ENCODE measurements around the gene KIF5C. TPM values are rescaled to one million over a fixed set of nuclear protein-coding genes. Genes with fewer than 3 reads are reported as not detected.

KIF5C gene
- total and polyA plus RNA-seq, 2 donors (not counting 1 experiment from before 2014, with no cell fraction given): 1.9 to 6.1 TPM

DNA sequence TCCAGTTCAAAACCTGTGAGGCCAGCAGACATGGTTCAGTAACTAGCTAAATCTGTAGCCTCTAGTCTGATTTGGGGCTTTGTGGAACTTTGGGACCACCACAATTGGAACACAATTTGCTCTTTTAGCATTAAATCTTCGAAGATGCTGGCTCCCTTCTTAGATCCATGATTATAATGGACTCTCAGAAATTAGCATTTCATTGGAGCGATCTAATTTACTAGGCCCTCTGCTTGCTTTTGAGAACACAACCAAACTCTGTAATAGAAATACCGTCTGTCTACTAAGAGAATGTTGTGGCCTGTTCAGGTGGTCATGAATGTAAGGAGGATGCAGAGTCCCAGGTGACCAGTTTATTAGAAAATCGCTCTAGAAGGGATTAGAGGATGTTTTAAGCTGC lies 93.3 kb downstream of the KIF5C start:
- Histone ChIP-seq H4K20me1 (ENCODE audit: control insufficient read depth, insufficient read depth, low read length, poor library complexity, severe bottlenecking) (no peaks in the 10 kb centered on the region), H3K9ac (ENCODE audit: low read length) (no peak overlapping the region), H2AFZ (ENCODE audit: insufficient read depth, low read depth, low read length, poor library complexity, severe bottlenecking) (no peak overlapping the region), H3K4me1 (ENCODE audit: control insufficient read depth in 2 of 2, insufficient read depth in 2 of 2, low read length in 2 of 2) (peaks cover 2 to 7% of the 10 kb centered on the region in 2 donors), H3K79me2 (ENCODE audit: control insufficient read depth, insufficient read depth, low read length) (no peaks in the 10 kb centered on the region), H3K27ac (ENCODE audit: low read length in 2 of 2) (no peak overlapping the region), H3K4me2 (replicated peaks; ENCODE audit: low read depth, low read length, poor library complexity, severe bottlenecking) (no peak overlapping the region), H3K27me3 (replicated peaks in 1 of 4; ENCODE audit: control extremely low read depth in 1 of 4, control insufficient read depth in 3 of 4, insufficient read depth in 4 of 4, low read length in 3 of 4) (peaks cover 0 to 3% (median 0%) of the 10 kb centered on the region in 4 experiments), H3K36me3 (replicated peaks in 1 of 2; ENCODE audit: control extremely low read depth in 1 of 2, control insufficient read depth in 1 of 2, extremely low read depth in 1 of 2, insufficient read depth in 2 of 2, low read length in 1 of 2) (no peaks in the 10 kb centered on the region), H3K4me3 (ENCODE audit: control extremely low read depth in 1 of 5, extremely low read depth in 1 of 5, insufficient read depth in 1 of 5, low read depth in 2 of 5, low read length in 4 of 5) (no peak overlapping the region), H3K9me3 (ENCODE audit: control extremely low read depth in 1 of 3, control insufficient read depth in 2 of 3, insufficient read depth in 1 of 3, low read length in 2 of 3) (no peaks in the 10 kb centered on the region)
- Mint-ChIP-seq H3K9me3 (ENCODE audit: insufficient read depth) (no peaks in the 10 kb centered on the region), H3K27me3 (no peaks in the 10 kb centered on the region), H3K4me3 (no peak overlapping the region), H3K27ac (no peak overlapping the region), H3K4me1 (peaks cover 13% of the 10 kb centered on the region)
- ATAC-seq (ENCODE audit: low read depth): no peak
- intact Hi-C loops (cut with micrococcal nuclease): no loop called here
- ChIA-PET POLR2A (no interaction called here), CTCF (no interaction called here)
- TF ChIP-seq EZH2 (IDR thresholded peaks at IDR 0.05; ENCODE audit: borderline replicate concordance, insufficient read depth, low read depth, low read length, poor library complexity, severe bottlenecking): no peak
- TF ChIP-seq, protein P1, sequence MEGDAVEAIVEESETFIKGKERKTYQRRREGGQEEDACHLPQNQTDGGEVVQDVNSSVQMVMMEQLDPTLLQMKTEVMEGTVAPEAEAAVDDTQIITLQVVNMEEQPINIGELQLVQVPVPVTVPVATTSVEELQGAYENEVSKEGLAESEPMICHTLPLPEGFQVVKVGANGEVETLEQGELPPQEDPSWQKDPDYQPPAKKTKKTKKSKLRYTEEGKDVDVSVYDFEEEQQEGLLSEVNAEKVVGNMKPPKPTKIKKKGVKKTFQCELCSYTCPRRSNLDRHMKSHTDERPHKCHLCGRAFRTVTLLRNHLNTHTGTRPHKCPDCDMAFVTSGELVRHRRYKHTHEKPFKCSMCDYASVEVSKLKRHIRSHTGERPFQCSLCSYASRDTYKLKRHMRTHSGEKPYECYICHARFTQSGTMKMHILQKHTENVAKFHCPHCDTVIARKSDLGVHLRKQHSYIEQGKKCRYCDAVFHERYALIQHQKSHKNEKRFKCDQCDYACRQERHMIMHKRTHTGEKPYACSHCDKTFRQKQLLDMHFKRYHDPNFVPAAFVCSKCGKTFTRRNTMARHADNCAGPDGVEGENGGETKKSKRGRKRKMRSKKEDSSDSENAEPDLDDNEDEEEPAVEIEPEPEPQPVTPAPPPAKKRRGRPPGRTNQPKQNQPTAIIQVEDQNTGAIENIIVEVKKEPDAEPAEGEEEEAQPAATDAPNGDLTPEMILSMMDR (IDR thresholded peaks at IDR 0.05): no peak
- 100% methylated on average over 1 of the region's 4 CpGs for WGBS (ENCODE audit: insufficient coverage)
- no peak for DNase-seq

DNA sequence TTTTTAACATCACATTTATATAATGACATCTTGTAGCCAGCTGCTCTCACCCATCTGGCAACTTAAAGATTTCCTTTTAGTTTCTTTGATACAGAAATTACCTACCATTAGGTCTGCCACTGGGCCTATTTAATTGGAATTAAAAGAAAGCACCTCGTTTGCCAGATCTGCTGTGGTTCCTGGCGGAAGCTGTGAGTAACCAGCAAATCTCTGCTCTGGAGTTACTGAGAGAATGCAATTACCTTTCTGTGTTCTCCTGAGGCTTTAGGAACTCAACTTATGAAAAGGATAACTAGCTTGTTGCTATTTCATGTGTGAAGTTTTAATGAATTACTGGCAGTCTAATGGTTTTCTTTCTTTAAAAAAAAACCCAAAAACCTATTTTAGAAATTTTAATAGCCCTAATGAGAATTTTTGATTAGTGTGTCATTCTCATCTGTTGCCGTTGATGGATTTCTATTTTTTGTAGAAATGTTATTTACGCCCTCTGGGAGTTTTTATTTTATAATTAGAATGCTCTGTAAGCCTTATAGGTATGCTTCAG lies 93.8 kb downstream of the KIF5C start:
- no peak overlapping the region for H3K4me2 ChIP-seq (replicated peaks; ENCODE audit: low read depth, low read length, poor library complexity, severe bottlenecking)
- H3K36me3 ChIP-seq (replicated peaks in 1 of 2; ENCODE audit: control extremely low read depth in 1 of 2, control insufficient read depth in 1 of 2, extremely low read depth in 1 of 2, insufficient read depth in 2 of 2, low read length in 1 of 2): no peaks in the 10 kb centered on the region
- no CpG with 5 or more reads among the region's 4 CpGs for WGBS (ENCODE audit: insufficient coverage)
- H3K4me3 Mint-ChIP-seq: no peak overlapping the region
- POLR2A ChIA-PET: no interaction called here
- intact Hi-C loops (cut with micrococcal nuclease): no loop called here
- no peaks in the 10 kb centered on the region for H3K9me3 ChIP-seq (ENCODE audit: control extremely low read depth in 1 of 3, control insufficient read depth in 2 of 3, insufficient read depth in 1 of 3, low read length in 2 of 3)
- H3K27me3 ChIP-seq (replicated peaks in 1 of 4; ENCODE audit: control extremely low read depth in 1 of 4, control insufficient read depth in 3 of 4, insufficient read depth in 4 of 4, low read length in 3 of 4): peaks cover 0 to 3% (median 0%) of the 10 kb centered on the region in 4 experiments
- no peak overlapping the region for H3K27ac Mint-ChIP-seq
- TF ChIP-seq, protein P1 (IDR thresholded peaks at IDR 0.05): no peak
- no peak for TF ChIP-seq EZH2 (IDR thresholded peaks at IDR 0.05; ENCODE audit: borderline replicate concordance, insufficient read depth, low read depth, low read length, poor library complexity, severe bottlenecking)
- H3K9me3 Mint-ChIP-seq (ENCODE audit: insufficient read depth): no peaks in the 10 kb centered on the region
- no peaks in the 10 kb centered on the region for H3K79me2 ChIP-seq (ENCODE audit: control insufficient read depth, insufficient read depth, low read length)
- DNase-seq (no peak), ATAC-seq (ENCODE audit: low read depth) (no peak)
- CTCF ChIA-PET: no interaction called here
- H3K27me3 Mint-ChIP-seq: no peaks in the 10 kb centered on the region
- no peak overlapping the region for H2AFZ ChIP-seq (ENCODE audit: insufficient read depth, low read depth, low read length, poor library complexity, severe bottlenecking)
- H3K9ac ChIP-seq (ENCODE audit: low read length): no peak overlapping the region
- peaks cover 13% of the 10 kb centered on the region for H3K4me1 Mint-ChIP-seq
- H3K4me1 ChIP-seq (ENCODE audit: control insufficient read depth in 2 of 2, insufficient read depth in 2 of 2, low read length in 2 of 2): peaks cover 2 to 7% of the 10 kb centered on the region in 2 donors
- H3K27ac ChIP-seq (ENCODE audit: low read length in 2 of 2): no peak overlapping the region
- H3K4me3 ChIP-seq (ENCODE audit: control extremely low read depth in 1 of 5, extremely low read depth in 1 of 5, insufficient read depth in 1 of 5, low read depth in 2 of 5, low read length in 4 of 5): no peak overlapping the region
- no peaks in the 10 kb centered on the region for H4K20me1 ChIP-seq (ENCODE audit: control insufficient read depth, insufficient read depth, low read length, poor library complexity, severe bottlenecking)

All from B cell (primary cell).